Middle frontal gyrus (tissue), 1 donor: Measurements from ENCODE around the gene TUBA1B.
A peak's percentile ranks its signal among the peaks of the same experiment; 100 is the strongest.
"Not testable (repeated sequence)": the region's sequence is repeated elsewhere in the genome, so short reads cannot be mapped to it uniquely, and the experiment has no call there.

Experiments used
- DNase-seq: peaks from one replicate; pipeline ENCODE4 v3.0.0-alpha.2; 2015; ENCODE audit warnings: low spot score; ENCODE audit errors: extremely low spot score

Gene TUBA1B

GRCh38 chr12:49131051-49131893 lies at the start of gene TUBA1B:
Gene TUBA1B, minus strand, starts transcription at chr12:49131395. Its CDS starts 95 bp downstream, at chr12:49131300.
- peak; percentile 86 for DNase-seq

- no peak for DNase-seq
Measured at GRCh38 chr12:49174218-49174617, 43.0 kb upstream of the TUBA1B start.

GRCh38 chr12:49170924-49171323 lies 39.7 kb upstream of the TUBA1B start:
- no peak for DNase-seq

GRCh38 chr12:49165114-49165513 lies 33.9 kb upstream of the TUBA1B start:
- no peak for DNase-seq

GRCh38 chr12:49161901-49162300 lies 30.7 kb upstream of the TUBA1B start:
- DNase-seq: not testable (repeated sequence)

- DNase-seq: no peak
Measured at GRCh38 chr12:49161092-49161795, 30.0 kb upstream of the TUBA1B start.

- DNase-seq: no peak
Measured at GRCh38 chr12:49160399-49160798, 29.2 kb upstream of the TUBA1B start.

- DNase-seq: no peak
Measured at GRCh38 chr12:49154221-49154620, 23.0 kb upstream of the TUBA1B start.

GRCh38 chr12:49147384-49147783 lies 16.2 kb upstream of the TUBA1B start:
- no peak for DNase-seq

- DNase-seq: no peak
Measured at GRCh38 chr12:49146406-49146805, 15.2 kb upstream of the TUBA1B start.

- DNase-seq: no peak
Measured at GRCh38 chr12:49144384-49144783, 13.2 kb upstream of the TUBA1B start.

- DNase-seq: no peak
Measured at GRCh38 chr12:49138999-49139398, 7.8 kb upstream of the TUBA1B start.

- DNase-seq: no peak
Measured at GRCh38 chr12:49138587-49138986, 7.4 kb upstream of the TUBA1B start.

- no peak for DNase-seq
Measured at GRCh38 chr12:49137476-49137875, 6.3 kb upstream of the TUBA1B start.

GRCh38 chr12:49136997-49137396 lies 5.8 kb upstream of the TUBA1B start:
- not testable (repeated sequence) for DNase-seq

- DNase-seq: no peak
Measured at GRCh38 chr12:49133590-49133989, 2.4 kb upstream of the TUBA1B start.

GRCh38 chr12:49133014-49133413 lies 1.8 kb upstream of the TUBA1B start:
- DNase-seq: no peak

GRCh38 chr12:49131894-49132461 lies 783 bp upstream of the TUBA1B start:
- DNase-seq: peak; percentile 20

GRCh38 chr12:49130151-49131050 lies 794 bp downstream of the TUBA1B start:
- peak; percentile 86 for DNase-seq

- DNase-seq: no peak
Measured at GRCh38 chr12:49129332-49130150, 1.7 kb downstream of the TUBA1B start.
